Airway epithelial cell (primary cell): ENCODE measurements around the gene SIRPD. TPM values are rescaled to one million over a fixed set of nuclear protein-coding genes. Genes with fewer than 3 reads are reported as not detected.

Source experiments
- total RNA-seq: library from RNA; depleted of rRNA; stranded (reverse); fragments of >200 nt; gene quantifications from 2 replicates; pipeline ENCODE4 v1.2.3, GENCODE V29; 2015

SIRPD gene
- total RNA-seq = not detected in 2 replicates

DNA sequence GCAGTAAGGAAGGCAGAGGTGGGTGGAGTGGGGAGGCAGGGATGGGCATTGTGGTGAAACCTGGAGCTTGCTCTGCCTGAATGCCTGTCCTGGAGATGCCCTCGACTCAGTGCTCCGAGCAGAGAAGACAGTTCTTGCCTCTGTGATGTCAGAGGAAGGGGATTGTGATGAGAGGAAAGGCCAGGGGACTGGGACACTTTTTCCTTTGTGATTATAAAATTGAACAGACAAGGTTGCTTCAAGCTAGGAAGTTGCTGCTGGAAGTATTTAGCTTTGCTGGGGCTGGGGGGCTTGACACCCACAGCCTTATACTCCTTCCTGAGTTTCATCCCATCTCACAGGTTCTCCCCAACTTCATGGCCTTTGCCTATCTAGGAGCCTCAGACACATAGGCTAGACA lies at the start of gene SIRPD:
Gene SIRPD, minus strand, starts transcription at position 101 of the 400 bp plus-strand sequence. Its CDS starts 52 bp downstream, at position 49.

DNA sequence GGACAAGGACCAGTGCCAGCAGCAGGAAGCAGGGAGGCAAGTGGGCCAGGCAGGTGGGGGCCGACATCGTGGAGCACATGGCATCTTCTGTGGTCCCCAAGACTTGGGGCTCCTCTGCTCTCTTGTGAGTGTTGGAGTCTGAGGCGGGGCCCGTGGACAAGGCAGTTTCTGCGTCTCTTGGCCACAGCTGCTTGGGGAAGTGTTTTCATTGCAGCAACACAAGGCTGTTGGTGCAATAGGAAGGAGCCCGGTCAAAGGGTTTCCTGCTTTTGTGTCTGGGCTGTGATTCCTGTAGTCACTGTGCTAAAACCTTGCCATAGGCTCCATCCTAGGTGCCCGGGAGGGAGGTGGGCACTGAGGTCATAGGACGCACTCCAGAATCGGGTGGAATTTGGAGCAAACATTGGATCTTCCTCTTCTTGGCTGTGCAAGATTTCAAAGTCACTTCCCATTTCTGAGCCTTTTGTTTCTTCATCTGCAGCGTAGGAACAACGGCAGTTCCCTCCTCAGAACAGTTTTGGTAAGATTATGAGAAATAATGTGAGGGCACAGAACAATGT lies 66.1 kb downstream of the SIRPD start, which contains the start of gene SIRPB2:
Gene SIRPB2, minus strand, starts transcription at position 140 of the 560 bp plus-strand sequence. Its CDS starts 61 bp downstream, at position 79.

Other genes with a start within 250 kb of the SIRPD start
- gene SDCBP2, start 228.6 kb downstream of the SIRPD start, total RNA-seq = 28.1 and 33.9 TPM in 2 replicates
- gene FKBP1A, start 164.7 kb downstream of the SIRPD start, total RNA-seq = 138 and 159 TPM in 2 replicates
- gene NSFL1C, start 90.9 kb downstream of the SIRPD start, total RNA-seq = 47.6 and 65.8 TPM in 2 replicates
- gene SIRPB2, start 66.3 kb downstream of the SIRPD start, total RNA-seq = 0.23 and 0.49 TPM in 2 replicates
- 1.3 and 4.0 TPM in 2 replicates for gene SIRPB1, start 62.3 kb upstream of the SIRPD start, total RNA-seq
- not detected in 2 replicates for gene SIRPG, start 100.1 kb upstream of the SIRPD start, total RNA-seq